ENCODE results near the gene ACAT2.
"Not testable (repeated sequence)": the region's sequence is repeated elsewhere in the genome, so short reads cannot be mapped to it uniquely, and the experiment has no call there.

ACAT2 gene

DNA sequence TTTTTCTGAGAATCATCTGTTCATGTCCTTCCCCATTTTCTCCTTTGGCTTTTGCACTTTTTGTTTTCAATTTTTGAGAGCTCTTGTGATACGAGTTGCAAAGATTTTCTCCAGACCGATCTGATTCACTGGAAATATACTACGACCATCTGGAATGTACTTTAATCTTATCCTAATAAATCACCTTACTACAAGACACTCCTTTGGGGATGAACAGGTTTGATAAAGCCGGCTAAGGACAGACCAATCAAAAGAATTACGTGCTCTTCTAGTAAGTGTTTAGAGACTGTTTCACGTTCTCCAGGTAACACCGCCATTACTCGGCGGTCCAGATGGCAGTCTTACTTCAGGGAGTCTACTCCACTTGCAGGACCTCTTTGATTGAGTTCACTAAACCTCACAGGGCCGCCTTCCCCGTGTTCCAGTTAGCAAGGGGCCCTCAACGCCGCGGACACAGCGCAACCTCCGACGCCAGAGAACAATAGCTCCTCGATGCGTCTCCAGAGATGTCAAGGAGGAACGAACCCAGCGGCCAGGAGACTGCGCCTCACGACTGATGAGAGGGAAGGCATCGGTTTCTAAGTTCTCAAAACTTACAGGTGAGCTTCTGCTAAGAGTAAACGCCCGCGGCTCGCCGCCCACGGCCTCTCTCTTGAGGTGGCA, 35.5 kb upstream of the ACAT2 start:
- Mint-ChIP-seq H3K4me3 (peak overlapping the region; percentile 96), H3K36me3 (ENCODE audit: low read depth) (peaks cover 71% of the 10 kb centered on the region), H3K4me1 (ENCODE audit: low read depth) (peaks cover 48% of the 10 kb centered on the region), H3K9me3 (peaks cover 3% of the 10 kb centered on the region), H3K27me3 (no peaks in the 10 kb centered on the region), H3K27ac (peak overlapping the region; percentile 98)
- no peak for DNase-seq

DNA sequence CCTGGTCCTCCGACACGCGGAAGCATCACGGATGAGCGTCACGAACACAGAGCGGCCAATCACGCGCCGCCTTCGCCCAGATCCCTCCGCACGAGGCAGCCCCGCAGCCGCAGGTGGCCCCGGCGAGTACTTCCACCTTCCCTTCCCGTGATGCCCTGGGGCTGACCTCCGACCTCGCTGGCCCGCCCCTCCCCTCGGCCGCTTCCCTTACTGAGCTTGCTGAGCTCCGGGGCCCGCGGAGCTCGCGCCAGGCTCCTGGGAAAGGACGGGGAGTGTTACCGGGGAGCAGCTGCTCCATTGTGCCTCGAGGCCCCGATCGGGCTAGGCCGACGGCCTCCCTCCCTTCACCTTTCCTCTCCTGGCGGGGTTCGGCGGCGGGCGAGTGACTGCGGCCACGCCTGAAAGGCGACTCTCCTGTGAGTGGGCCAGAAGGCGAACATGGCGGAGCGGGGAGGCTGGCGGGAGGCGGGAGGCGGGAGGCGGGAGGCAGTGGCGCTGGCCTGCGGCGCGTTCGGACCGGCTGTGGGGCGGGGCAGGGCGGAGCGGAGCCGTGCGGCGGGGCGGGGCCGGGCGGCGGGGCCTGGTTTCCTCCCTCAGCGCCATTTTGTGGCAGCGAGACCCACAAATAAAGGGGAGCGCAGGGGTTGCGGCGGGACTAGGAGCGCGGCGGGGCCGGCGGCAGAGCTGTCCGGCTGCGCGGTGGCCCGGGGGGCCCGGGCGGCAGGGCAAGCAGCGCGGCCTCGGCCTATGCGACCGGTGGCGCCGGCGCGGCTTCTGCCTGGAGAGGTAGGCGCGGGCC, 34.7 kb upstream of the ACAT2 start, which contains the start of gene WTAP:
WTAP (plus strand) TSS at position 589 of the 799 bp plus-strand sequence. CDS start 8,760 bp downstream, outside the sequence.
- H3K4me1 Mint-ChIP-seq (ENCODE audit: low read depth) = peaks cover 55% of the 10 kb centered on the region
- H3K36me3 Mint-ChIP-seq (ENCODE audit: low read depth) = peaks cover 79% of the 10 kb centered on the region
- H3K27ac Mint-ChIP-seq = peak within 1 kb of the TSS; percentile 98
- no peaks in the 10 kb centered on the region for H3K27me3 Mint-ChIP-seq
- peak within 1 kb of the TSS; percentile 96 for H3K4me3 Mint-ChIP-seq
- peaks cover 3% of the 10 kb centered on the region for H3K9me3 Mint-ChIP-seq
- DNase-seq = peak; percentile 98

DNA sequence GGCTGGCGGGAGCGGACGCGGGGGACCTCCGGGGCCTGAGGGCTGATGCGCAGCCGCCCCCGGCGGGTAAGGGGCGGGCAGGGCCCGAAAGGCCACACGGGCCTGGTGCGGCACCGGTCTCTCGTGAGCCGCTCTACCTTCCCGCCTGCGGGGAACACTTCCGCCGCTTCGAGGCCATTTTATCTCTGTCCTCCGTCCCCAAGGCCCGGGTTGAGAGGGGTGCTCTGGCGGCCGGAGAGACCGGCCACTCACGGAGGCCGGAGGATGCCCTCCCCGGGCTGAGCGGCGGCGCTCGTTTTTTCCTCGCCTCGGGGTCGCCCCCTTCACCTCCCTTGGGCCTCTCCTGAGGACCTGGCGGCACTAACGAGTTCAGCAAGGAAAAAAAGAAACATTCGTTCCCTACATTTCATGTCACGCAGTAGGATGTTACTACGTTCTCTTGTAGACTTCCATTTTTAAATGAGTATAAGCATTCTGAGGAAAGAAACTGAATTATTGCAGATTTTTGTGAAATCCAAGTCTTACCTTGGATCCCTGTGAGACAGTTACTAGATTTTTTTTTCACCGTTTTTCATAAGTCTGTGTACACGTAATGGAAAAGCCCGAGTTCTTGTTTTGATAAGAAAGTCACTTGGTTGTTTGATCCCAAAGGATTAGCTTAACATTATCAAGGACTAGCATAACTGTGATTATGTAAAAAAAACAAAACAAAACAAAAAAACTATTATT, 34.0 kb upstream of the ACAT2 start:
- Mint-ChIP-seq H3K9me3 (peaks cover 3% of the 10 kb centered on the region), H3K27me3 (no peaks in the 10 kb centered on the region), H3K4me1 (ENCODE audit: low read depth) (peaks cover 62% of the 10 kb centered on the region), H3K27ac (peak overlapping the region; percentile 93), H3K4me3 (peak overlapping the region; percentile 96), H3K36me3 (ENCODE audit: low read depth) (peaks cover 76% of the 10 kb centered on the region)
- no peak for DNase-seq

DNA sequence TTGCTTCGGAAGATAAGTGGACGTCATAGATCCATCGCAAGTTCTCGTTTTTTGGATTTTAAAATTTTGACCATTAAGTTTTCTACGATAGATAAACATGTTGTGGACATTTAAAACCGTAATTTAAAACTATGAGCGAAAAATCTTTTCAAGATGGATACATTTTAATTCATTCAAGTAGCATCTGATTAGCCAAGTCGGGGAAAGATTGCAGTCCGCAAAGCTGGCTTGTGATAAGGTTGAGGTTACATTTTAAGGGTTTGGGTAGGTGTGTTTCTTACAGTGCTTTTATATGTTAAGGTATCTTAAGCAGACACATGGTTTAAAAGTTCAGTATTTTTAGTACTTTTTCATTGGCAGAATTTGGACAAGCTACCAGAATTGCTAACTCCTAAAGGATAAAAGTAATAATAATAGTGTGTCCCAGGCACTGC, 33.3 kb upstream of the ACAT2 start:
- no peaks in the 10 kb centered on the region for H3K9me3 Mint-ChIP-seq
- peaks cover 63% of the 10 kb centered on the region for H3K4me1 Mint-ChIP-seq (ENCODE audit: low read depth)
- H3K36me3 Mint-ChIP-seq (ENCODE audit: low read depth) = peaks cover 75% of the 10 kb centered on the region
- no peak for DNase-seq
- peak overlapping the region; percentile 96 for H3K4me3 Mint-ChIP-seq
- no peaks in the 10 kb centered on the region for H3K27me3 Mint-ChIP-seq
- peak overlapping the region; percentile 93 for H3K27ac Mint-ChIP-seq

DNA sequence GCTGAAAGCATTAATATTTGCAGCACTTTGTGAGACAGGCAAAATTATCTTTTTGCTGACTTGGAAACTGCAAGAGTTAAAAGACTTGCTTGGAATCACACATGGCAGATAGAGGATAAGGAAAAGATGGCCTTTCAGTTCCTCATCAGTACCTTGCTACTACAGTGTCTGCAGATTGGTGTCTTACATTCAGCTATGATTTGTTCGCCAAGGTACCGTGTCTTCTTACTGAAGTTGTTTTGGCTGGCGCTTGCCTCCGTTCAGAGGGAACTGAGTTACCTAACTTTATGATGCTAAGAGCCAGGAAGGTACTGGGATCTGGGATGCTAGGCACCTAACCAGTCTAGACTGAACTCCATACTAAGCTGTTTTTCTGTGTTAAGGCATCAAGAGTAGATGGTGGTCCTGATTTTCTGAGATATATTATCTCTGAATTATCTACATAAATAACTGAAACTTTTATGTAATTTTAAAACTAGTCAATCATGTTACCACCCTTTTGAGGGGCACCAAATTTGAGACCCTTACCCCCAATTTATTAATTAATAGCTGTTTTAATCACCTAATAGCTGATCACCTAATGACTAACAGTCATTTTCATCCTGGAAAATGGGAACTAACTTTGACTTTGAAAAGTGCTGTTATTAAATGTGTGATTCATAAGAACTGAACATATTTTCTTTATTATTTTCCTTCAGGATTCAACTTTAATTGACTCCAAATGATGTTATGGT, 32.1 kb upstream of the ACAT2 start:
- Mint-ChIP-seq H3K27ac (peak overlapping the region; percentile 93), H3K27me3 (no peaks in the 10 kb centered on the region), H3K9me3 (no peaks in the 10 kb centered on the region), H3K4me1 (ENCODE audit: low read depth) (peaks cover 67% of the 10 kb centered on the region), H3K4me3 (peak overlapping the region; percentile 96), H3K36me3 (ENCODE audit: low read depth) (peaks cover 74% of the 10 kb centered on the region)
- no peak for DNase-seq

DNA sequence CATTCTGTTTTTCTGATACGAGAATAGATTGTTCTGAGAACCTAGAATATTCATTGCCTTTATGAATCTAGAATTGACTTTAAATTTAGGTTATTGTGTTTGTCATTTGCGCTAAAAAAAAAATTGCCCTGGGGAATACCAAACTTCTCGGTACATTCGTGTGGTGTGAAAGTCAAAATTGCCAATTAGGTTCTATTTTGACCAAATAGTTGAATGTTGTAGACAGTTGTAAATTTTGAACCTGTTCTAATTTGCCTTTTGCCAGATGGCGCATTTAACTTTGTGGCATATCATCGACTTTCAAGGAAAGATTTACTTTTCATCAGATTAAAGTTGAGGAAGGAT, 31.5 kb upstream of the ACAT2 start:
- H3K4me1 Mint-ChIP-seq (ENCODE audit: low read depth) = peaks cover 67% of the 10 kb centered on the region
- H3K27ac Mint-ChIP-seq = peak overlapping the region; percentile 79

DNA sequence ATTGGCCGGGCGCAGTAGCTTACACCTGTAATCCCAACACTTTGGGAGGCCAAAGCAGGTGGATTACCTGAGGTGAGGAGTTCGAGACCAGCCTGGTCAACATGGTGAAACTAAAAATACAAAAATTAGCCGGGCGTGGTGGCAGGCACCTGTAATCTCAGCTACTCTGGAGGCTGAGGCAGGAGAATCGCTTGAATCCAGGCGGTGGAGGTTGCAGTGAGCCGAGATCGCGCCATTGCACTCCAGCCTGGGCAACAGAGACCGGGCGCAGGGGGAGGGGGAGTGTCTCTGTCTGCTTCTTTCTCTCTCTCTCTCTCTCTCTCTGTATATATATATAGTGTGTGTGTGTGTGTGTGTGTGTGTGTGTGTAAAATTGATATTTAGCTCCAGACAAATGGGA, 29.3 kb upstream of the ACAT2 start:
- H3K4me1 Mint-ChIP-seq (ENCODE audit: low read depth) = peaks cover 66% of the 10 kb centered on the region
- DNase-seq, H3K9me3 Mint-ChIP-seq, H3K27me3 Mint-ChIP-seq: not testable (repeated sequence)
- H3K36me3 Mint-ChIP-seq (ENCODE audit: low read depth) = peaks cover 75% of the 10 kb centered on the region
- H3K4me3 Mint-ChIP-seq = peak overlapping the region; percentile 12
- H3K27ac Mint-ChIP-seq = peak overlapping the region; percentile 78

More for the DNA sequence above, 31.5 kb upstream of the ACAT2 start:
- Mint-ChIP-seq H3K9me3 (no peaks in the 10 kb centered on the region), H3K27me3 (no peaks in the 10 kb centered on the region), H3K4me3 (peak overlapping the region; percentile 96), H3K36me3 (ENCODE audit: low read depth) (peaks cover 74% of the 10 kb centered on the region)
- DNase-seq = no peak

DNA sequence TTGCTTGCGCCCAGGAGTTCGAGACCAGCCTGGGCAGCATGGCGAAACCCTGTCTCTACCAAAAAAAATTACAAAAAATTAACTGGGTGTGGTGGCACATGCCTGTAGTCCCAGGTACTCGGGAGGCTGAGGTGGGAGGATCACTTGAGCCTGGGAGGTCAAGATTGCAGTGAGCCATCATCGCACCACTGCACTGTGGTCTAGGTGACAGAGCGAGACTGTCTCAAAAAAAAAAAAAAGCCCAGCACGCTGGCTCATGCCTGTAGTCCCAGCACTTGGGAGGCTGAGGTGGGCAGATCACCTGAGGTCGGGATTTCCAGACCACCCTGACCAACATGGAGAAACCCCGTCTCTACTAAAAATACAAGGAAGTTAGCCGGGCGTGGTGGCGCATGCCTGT, 28.4 kb upstream of the ACAT2 start:
- not testable (repeated sequence) for H3K27me3 Mint-ChIP-seq, H3K4me3 Mint-ChIP-seq, DNase-seq, H3K9me3 Mint-ChIP-seq
- peaks cover 73% of the 10 kb centered on the region for H3K4me1 Mint-ChIP-seq (ENCODE audit: low read depth)
- H3K36me3 Mint-ChIP-seq (ENCODE audit: low read depth) = peaks cover 77% of the 10 kb centered on the region
- H3K27ac Mint-ChIP-seq = peak overlapping the region; percentile 66

DNA sequence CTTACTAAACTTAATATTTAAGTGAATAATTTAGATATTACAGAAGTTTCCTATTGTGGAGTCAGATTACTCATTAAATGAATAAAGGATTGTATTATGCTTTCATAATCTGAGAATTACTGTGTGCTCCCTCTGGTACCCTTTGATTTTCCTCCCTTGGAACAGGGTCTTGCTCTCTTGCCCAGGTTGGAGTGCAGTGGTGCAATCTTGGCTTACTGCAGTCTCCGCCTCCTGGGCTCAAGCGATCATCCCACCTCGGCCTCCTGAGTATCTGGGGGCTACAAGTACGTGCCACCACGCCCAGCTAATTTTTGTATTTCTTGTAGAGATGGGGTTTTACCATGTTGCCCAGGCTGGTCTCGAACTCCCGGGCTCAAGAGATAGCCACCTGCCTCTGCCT, 24.9 kb upstream of the ACAT2 start:
- H3K27ac Mint-ChIP-seq = peak overlapping the region; percentile 40
- peaks cover 60% of the 10 kb centered on the region for H3K4me1 Mint-ChIP-seq (ENCODE audit: low read depth)
- peaks cover 77% of the 10 kb centered on the region for H3K36me3 Mint-ChIP-seq (ENCODE audit: low read depth)
- DNase-seq = no peak
- no peak overlapping the region for H3K4me3 Mint-ChIP-seq
- H3K9me3 Mint-ChIP-seq = no peaks in the 10 kb centered on the region
- no peaks in the 10 kb centered on the region for H3K27me3 Mint-ChIP-seq

DNA sequence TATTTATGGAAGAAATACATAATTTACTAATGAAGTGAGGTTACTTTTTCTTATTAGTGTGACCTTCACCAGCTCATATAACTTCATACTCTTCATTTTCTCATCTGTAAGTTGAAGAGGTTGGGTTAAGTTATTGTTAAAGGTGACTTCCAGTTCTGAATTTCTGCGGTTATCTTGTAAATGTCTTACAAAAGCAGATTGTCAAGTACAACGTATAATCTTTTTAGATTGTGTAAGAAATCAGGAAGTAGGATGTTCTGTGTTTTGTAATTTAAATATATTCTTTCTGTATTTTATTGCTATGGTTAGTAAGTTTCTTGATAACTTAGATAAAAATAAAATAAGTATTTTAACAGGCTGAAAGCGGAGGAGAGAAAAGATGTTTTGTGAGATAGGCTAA, 22.5 kb upstream of the ACAT2 start:
- no peaks in the 10 kb centered on the region for H3K9me3 Mint-ChIP-seq
- peaks cover 41% of the 10 kb centered on the region for H3K4me1 Mint-ChIP-seq (ENCODE audit: low read depth)
- peak overlapping the region; percentile 59 for H3K27ac Mint-ChIP-seq
- DNase-seq = no peak
- H3K36me3 Mint-ChIP-seq (ENCODE audit: low read depth) = peaks cover 81% of the 10 kb centered on the region
- no peak overlapping the region for H3K4me3 Mint-ChIP-seq
- no peaks in the 10 kb centered on the region for H3K27me3 Mint-ChIP-seq

DNA sequence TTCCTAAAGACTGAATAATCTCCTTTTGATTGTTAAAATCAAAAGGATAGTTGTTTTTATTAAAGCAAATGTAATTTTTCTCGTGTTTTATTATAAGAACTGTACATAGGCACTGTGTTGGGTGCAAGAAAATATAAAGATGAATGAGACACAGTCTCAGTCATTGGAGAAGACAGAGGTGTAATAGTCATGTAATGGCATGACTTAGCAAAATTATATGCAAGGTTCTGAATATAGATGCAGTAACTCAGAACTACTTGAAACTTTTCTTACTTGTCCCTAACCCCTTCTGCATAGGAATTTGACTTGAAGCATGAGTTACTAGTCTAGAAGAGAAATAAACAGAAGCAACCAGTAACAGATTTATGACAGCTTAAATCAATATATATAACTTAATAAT, 19.7 kb upstream of the ACAT2 start:
- peaks cover 96% of the 10 kb centered on the region for H3K36me3 Mint-ChIP-seq (ENCODE audit: low read depth)
- peak overlapping the region; percentile 76 for H3K27ac Mint-ChIP-seq
- no peaks in the 10 kb centered on the region for H3K9me3 Mint-ChIP-seq
- no peak for DNase-seq
- H3K27me3 Mint-ChIP-seq = no peaks in the 10 kb centered on the region
- H3K4me3 Mint-ChIP-seq = no peak overlapping the region
- H3K4me1 Mint-ChIP-seq (ENCODE audit: low read depth) = peaks cover 40% of the 10 kb centered on the region

DNA sequence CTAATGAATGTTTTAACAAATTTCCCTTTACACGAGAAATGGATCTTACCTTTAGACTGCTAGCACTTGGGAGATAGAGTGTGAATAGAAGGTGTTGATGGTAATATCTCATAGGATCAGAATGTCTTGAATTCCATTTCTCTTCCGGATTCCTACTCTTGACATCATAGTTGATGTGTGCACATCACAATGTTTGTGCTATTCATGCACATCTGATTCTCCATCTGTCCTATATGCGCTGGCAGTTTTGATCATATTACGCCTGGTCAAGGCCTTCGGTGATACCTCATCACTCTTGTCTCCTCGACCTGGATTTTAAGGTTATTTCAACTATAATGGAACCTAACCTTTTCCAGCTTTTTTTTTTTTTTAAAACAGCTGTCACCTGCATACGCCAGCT, 16.8 kb upstream of the ACAT2 start:
- H3K4me1 Mint-ChIP-seq (ENCODE audit: low read depth) = peaks cover 29% of the 10 kb centered on the region
- H3K36me3 Mint-ChIP-seq (ENCODE audit: low read depth) = peaks cover 98% of the 10 kb centered on the region
- H3K27me3 Mint-ChIP-seq = no peaks in the 10 kb centered on the region
- H3K27ac Mint-ChIP-seq = peak overlapping the region; percentile 84
- no peaks in the 10 kb centered on the region for H3K9me3 Mint-ChIP-seq
- H3K4me3 Mint-ChIP-seq = no peak overlapping the region
- no peak for DNase-seq

DNA sequence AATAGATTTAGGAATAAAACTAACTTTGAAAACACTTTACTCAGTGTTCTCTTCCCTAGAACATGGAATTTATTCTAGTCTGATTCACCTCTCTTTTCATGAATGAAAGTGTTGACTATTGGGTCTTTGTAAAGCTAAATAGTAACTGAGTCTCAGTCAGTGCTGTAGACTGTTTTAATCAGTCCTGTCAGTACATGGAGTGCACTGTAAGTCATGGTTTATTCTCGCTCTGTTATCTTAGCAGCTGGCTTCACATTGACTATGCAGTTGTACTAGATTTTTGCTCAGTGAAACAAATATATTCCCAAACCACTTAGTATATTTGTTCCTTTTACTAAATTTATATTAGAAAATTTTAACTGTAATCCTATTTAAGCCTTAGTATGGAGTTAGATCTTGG, 15.1 kb upstream of the ACAT2 start:
- DNase-seq = no peak
- Mint-ChIP-seq H3K27ac (peak overlapping the region; percentile 22), H3K36me3 (ENCODE audit: low read depth) (peaks cover 96% of the 10 kb centered on the region), H3K9me3 (no peaks in the 10 kb centered on the region), H3K4me3 (no peak overlapping the region), H3K27me3 (no peaks in the 10 kb centered on the region), H3K4me1 (ENCODE audit: low read depth) (peaks cover 21% of the 10 kb centered on the region)

DNA sequence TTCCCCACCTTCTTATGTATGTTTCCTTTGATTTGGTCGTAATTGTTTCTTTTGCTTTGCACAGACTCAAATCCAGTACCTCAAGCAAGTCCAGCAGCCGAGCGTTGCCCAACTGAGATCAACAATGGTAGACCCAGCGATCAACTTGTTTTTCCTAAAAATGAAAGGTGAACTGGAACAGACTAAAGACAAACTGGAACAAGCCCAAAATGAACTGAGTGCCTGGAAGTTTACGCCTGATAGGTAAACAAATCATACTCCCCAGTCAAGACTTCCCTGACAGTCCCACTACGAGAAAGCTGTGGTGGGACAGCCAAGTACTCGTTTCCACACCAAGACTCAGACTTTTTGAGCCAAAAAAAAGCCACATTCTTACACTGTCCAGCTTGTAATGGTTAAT, 13.7 kb upstream of the ACAT2 start:
- Mint-ChIP-seq H3K27ac (peak overlapping the region; percentile 61), H3K4me1 (ENCODE audit: low read depth) (peaks cover 20% of the 10 kb centered on the region), H3K36me3 (ENCODE audit: low read depth) (peaks cover 96% of the 10 kb centered on the region)
- H3K4me3 Mint-ChIP-seq, H3K27me3 Mint-ChIP-seq, DNase-seq, H3K9me3 Mint-ChIP-seq: not testable (repeated sequence)

All from activated T-cell treated with anti-CD3 and anti-CD28 coated beads, Interleukin-2, amount 50 U/mL, for 24 hours (primary cell).